Suprapubic skin (tissue), 4 donors: ENCODE measurements around the gene ATXN2.

Experiments
- EP300 ChIP-seq: sonication (generic); formaldehyde crosslinking; IDR thresholded peaks from one replicate; pipeline ENCODE4 v1.6.1; 2017; ENCODE audit warnings: antibody characterized with exemption
- POLR2A ChIP-seq, 2 donors: fragments of 450-650 bp; IDR thresholded peaks; one replicate each; pipeline ENCODE4 v1.6.1; 2017; ENCODE audit warnings: antibody characterized with exemption in 2 of 2, mild to moderate bottlenecking in 2 of 2, moderate library complexity in 2 of 2
- POLR2AphosphoS5 ChIP-seq, 3 donors: sonication (generic); formaldehyde crosslinking; IDR thresholded peaks; one replicate each; pipeline ENCODE4 v1.6.1; 2017; ENCODE audit warnings: antibody characterized with exemption in 3 of 3
- TF ChIP-seq, protein P1 (sequence below), 2 donors: fragments of 200-600 bp in 1 of 2; fragments of 450-650 bp in 1 of 2; sonication (generic) in 1 of 2; IDR thresholded peaks; one replicate each; pipeline ENCODE4 v1.5.1; 2016 to 2019; ENCODE audit warnings: antibody characterized with exemption in 2 of 2, mild to moderate bottlenecking in 1 of 2, moderate library complexity in 1 of 2

DNA sequence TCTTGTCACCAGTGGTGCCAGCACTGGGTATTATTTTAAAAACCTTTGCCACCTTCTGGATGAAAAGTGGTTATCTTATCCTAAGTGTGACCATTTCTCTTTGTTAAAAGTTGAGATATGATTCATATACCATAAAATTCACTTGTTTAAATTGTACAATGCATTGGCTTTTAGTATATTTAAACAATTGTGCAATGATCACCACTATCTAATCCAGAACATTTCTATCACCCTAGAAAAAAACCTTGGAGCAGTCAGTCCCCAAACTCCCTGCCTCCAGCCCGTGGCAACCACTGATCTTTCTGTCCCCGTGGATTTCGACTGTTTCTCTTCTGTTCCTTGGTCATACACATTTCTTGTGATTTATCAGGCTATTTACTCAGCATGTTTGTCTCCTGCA is 165.1 kb downstream of the ATXN2 start:
- TF ChIP-seq POLR2A (IDR thresholded peaks at IDR 0.05), result no peak
- TF ChIP-seq, protein P1, sequence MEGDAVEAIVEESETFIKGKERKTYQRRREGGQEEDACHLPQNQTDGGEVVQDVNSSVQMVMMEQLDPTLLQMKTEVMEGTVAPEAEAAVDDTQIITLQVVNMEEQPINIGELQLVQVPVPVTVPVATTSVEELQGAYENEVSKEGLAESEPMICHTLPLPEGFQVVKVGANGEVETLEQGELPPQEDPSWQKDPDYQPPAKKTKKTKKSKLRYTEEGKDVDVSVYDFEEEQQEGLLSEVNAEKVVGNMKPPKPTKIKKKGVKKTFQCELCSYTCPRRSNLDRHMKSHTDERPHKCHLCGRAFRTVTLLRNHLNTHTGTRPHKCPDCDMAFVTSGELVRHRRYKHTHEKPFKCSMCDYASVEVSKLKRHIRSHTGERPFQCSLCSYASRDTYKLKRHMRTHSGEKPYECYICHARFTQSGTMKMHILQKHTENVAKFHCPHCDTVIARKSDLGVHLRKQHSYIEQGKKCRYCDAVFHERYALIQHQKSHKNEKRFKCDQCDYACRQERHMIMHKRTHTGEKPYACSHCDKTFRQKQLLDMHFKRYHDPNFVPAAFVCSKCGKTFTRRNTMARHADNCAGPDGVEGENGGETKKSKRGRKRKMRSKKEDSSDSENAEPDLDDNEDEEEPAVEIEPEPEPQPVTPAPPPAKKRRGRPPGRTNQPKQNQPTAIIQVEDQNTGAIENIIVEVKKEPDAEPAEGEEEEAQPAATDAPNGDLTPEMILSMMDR (IDR thresholded peaks at IDR 0.05), result no peak
- no peak for TF ChIP-seq EP300
- no peak for TF ChIP-seq POLR2AphosphoS5 (IDR thresholded peaks at IDR 0.05)
